NCI-H2171 treated with DMSO at 0.1 percent for 48 hours (cell line): ENCODE results near the gene RAPGEF1.

Experiments used
- DNase-seq: peaks from one replicate; lab custom pipeline; 2025; lab: John Stamatoyannopoulos, UW

RAPGEF1 gene

DNA sequence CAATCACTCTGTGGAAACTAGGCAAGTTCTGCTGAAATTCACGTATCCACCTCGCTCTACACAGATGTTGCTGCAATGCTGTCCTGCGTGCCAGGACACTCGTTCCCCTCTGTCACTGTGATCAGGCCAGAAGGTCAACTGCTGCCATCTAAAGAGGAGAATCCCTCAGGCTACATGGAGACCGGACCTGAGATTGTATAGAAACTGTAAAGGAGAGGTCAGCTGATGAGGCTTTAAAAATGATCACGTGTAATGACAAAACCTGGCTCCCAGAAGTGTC is 114.4 kb downstream of the RAPGEF1 start:
- no peak for DNase-seq

DNA sequence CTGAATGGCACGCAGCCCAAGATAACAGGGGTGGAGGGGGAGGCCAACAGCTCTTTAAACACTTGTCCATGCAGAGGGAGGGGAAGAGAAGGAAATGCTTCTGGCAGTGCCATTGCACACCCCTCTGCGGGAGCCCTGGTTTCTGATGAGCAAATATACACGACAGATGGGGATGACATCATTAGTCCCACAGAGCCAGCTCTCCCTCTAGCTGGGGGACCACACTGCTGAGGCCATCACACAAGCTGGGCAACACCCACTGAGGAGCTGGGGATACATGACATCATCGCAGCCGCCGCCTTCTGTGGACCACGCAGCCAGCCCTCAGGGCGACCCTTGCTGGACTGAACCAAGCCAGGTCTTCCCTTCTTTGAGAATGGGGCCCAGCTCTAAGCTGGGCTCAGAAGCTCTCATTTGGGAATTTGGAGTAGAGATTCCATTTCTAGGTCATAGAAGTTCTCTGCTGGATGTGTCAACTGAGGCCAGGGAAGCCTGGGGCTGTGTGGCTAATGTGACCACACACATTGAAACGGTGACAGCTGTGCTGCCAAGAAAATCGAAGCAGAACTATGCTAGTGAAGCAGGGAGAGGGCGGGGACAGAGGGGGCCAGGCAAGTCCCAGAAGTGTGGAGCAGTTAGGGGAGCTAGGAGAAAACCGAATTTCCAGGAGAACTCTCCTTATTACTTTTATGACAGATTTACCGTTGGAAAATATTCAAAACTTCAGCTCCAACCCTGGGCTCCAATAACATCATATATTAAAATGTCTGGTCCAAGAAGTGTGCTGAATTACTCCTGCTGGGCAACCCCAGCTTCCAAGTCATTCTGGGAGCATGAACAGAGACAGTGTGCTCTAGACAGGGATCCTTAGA is 115.0 kb downstream of the RAPGEF1 start:
- DNase-seq: peak; percentile 96

DNA sequence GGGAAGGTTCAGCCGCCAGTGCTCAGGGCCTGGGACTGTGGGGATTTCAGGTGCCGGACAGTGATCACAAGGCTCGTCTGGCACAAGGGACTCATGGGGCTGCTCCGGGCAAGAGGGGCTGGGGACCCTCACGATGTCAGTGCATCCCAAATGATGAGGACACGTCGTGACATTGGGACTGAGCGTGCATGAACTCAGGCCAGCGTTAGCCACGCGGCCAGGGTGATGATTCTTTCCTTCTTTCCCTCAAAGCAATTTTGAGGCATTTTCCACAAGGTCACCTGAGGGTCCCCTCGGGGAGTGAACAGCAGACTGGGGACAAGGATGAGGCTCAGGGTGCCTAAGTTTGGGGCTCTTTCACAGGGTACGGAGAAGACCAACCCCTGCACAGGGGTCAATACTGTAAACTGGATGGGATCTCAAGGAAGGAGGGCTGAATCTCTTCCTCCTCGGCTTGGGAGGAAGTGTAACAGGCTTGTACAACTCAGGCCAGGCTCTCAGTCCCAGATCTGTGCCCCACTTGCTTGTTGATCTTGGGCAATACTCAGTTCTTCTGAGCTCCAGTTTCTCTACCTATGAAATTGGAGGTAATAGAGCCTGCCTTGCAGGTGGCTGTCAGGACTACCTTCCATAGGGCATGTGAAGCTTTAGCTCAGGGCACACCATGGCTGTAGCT is 116.1 kb downstream of the RAPGEF1 start:
- DNase-seq: no peak

DNA sequence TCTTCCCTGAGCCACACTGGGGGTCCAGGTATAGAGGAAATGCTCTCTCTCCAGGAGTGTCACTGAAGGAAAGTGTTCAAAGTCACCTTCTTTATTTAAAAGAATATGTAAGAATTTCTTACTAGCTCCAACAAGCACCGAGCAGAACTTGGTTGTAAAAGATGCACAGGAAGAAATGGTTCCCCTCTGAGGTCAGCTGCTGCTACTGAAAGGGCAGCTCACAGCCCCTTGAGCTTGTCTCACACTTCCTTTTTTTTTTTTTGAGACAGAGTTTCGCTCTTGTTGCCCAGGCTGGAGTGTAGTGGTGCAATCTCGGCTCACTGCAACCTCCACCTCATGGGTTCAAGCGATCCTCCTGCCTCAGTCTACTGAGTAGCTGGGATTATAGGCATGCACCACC is 117.4 kb downstream of the RAPGEF1 start:
- no peak for DNase-seq

DNA sequence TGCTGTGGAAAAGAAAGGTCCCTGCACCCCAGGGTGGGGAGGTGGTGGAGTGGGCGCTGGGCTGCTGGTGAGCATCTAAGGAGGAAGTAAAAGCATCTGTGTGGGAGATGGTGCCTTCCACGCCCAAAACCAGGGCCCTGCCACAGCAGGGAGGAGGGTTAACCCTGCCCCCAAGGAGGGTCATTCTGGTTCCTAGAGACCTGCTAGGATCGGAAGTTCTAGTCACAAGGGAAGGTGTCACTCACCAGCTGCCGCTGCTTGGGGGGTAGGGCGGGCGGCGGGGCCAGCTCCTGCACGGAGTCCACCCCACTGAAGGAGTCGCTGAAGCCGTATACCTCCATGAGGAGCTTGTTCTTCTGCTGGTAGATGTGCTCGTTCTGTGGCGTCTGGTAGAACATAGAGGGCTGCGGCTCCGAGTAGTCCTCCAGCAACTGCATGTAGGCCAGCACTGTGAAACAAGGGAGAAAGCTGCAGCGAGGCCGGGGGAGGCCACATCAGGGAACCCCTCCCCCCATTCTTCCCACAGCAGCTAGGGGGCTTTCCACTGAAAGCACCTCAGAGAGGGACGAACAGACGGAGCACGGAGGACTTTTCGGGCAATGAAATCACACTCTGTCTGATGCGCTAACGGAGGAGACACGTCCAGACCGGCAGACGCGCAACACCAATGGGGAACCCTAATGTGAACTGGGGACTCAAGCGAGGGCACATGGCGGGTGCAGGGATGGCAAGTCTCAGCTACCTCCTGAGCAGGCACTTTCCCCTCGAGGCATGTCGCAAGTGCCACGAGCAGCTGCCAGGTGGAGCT is 118.1 kb downstream of the RAPGEF1 start:
- DNase-seq: peak; percentile 93

DNA sequence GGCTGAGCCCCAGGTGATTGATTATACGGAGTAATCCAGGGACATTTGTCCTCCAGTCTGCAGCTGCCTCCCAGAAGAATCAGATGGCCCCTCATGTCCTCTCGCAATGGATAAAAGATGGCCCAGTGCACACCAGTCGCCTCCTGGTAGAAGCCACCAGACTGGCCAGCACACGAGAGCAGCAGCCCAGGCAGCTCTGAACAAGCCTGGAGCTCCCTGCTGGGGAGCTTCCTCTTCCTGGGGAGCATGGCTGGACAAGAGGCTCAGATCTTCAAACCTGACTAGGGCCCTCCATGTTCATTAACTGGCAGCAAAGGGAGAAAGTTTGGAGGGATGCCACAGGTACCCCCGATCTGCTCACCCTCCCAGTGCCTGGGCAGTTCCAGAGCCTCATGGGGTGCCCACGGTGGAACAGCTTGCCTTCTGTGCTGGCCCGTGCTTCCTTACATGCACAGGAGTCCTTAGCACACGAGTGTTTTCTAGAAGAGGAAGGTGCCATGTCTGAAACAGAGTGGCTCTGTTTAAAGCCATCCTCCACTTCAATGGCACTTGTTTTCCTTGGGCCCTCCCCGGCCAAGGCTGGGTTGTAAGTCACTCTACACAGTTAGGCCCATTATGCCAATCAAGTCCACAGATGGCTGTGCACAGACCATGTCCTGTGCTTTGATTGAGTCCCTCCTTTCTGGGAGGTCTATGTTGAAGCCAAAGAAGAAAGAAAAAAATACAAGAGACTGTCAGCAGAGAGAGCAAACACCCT is 118.9 kb downstream of the RAPGEF1 start:
- no peak for DNase-seq

DNA sequence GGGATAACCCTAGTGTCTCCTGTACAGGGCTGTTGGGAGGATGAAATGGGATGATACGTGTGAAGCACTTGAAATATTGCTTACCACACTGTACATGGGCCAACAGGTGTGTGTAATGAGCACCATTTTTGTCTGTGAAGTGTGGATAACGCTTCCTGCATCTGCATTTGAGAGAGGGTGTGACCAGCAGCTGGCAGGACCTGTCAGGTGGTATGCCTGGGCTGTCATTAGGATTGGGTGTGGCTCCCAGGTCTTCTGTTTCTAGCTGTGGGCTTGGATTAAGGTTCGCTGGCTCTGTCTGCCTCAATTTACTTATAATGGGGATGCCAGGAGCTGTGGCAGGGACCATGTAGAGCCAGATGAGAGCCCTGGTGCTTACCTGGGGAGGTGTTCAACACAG is 120.2 kb downstream of the RAPGEF1 start:
- peak; percentile 35 for DNase-seq

DNA sequence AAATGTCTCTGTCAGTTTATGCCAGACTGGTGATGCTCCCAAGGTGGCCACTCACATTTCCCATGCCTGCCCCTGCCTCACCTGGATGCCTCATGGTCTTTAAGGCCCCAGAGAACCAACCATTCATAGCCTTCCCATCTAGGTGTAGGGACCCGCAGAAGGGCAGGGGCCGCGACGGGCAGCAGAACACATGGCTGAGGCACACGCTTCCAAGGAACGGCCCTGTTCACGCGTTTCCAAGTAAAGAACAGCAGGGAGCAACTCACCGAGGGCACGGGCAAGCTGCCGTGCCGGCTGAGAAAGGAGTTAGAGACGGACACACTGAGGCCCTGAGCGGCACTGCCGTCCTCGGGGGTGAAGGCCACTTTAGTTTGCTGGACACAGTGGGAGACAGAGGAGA is 121.1 kb downstream of the RAPGEF1 start:
- no peak for DNase-seq

DNA sequence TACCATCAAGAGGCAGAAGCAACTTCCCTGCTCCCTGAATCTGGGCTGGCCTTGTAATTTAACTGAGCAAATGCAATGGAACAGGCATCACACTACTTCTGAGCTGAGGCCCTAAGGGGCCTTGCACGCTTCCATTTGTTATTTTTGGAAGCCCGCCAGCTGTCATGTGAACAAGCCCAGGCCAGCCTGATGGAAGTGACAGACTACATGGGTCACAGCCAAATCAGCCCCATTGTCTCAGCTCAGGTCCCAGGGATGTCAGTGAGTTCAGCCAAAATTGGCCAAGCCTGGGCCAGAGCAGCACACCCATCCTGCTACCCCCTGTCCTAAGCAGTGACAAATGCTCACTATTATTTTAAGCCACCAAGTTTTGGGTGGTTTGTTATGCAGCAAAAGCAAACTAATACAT is 121.8 kb downstream of the RAPGEF1 start:
- peak; percentile 95 for DNase-seq

DNA sequence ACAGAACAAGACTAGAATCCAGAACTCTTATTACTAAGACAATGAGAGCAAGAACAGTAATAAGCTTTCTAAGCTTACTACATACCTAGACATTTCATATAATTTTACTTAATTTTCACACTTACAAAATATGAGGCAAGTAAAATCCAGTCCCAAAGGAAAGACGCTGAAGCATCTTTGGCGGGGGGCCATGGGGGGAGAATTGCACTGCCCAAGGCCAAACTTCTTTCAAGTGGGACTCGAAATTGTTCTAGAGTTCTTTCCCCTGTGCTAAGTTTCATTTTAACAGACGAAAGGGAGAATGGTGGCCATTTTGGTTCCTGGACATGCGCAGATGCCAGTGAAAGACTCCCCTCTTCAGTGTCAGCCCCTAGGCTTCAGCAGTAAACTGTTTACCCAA is 122.3 kb downstream of the RAPGEF1 start:
- DNase-seq: no peak

DNA sequence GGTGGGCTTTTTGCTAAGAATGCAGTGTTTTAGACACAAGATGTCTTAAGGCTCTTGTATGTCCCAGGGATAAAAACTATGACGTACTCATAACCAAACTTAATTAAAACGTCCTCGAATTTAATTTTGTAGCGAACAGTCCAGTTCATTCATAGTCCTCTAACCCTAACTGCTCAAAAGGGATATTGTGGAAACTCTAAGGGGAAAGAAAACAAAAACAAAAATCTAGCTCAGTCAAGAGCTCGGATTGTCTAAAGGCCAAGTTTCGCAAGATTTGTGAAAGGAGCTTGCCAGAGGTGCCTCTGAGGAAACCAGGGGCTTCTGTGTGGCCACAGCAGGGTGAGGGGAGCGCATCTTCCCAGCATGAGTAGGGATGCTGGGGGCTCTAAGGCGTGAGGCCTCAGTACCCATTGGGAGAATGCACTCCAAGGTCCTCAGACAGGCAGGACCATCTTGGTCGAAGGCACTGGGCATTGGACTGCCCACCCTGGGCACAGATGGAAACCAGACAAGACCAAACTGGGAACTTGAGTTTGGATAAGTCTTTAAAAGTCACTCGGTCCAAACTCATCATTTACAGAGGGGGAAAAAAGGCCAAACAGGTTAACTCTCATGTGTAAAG is 122.8 kb downstream of the RAPGEF1 start:
- DNase-seq: no peak

DNA sequence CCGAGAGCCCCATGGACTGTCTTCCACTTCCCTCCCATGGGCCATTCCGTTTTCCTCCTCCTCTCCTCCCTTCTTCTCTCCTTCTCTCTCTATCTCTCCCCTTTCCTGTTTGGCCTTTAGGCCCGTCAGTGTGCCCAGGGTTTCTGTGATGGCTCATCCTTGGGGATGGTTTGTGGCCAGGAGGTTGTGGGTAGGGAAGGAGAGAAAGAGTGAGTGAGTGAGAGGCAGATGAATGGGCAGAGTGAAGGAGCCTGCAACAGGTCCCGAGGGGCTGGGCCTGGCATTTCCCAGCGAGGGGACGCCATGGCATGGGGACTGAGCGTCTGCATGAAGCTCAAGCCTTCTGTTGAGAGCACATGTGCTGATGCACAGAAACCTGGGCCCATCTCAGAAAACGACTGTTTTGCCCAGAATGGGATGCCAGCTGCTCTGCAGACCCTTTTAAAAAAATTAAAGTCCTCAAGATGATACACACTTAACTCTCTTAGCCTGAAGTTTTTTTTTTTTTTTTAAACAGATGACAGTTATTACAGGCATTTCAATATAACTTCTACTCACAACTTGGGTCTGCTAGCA is 125.4 kb downstream of the RAPGEF1 start:
- DNase-seq: peak; percentile 36

DNA sequence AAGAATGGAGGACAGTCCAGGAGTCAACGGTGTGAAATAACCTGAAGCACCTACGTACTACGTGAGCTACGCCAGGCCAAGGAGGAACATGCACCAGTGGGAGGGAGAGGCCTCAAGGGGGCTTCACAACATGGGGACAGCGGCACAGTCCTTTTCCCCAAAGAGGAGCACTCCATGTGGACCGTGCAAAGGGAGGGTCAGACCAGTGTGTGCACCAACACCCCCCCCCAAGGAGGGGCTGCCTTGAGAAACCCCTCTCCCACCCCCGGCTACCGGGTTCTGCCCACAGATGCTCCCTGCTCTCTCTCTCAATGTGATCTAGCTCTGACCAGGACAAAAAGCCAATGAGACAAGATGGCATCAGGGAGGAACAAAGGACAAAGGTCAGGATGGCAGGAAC is 126.0 kb downstream of the RAPGEF1 start:
- DNase-seq: no peak

DNA sequence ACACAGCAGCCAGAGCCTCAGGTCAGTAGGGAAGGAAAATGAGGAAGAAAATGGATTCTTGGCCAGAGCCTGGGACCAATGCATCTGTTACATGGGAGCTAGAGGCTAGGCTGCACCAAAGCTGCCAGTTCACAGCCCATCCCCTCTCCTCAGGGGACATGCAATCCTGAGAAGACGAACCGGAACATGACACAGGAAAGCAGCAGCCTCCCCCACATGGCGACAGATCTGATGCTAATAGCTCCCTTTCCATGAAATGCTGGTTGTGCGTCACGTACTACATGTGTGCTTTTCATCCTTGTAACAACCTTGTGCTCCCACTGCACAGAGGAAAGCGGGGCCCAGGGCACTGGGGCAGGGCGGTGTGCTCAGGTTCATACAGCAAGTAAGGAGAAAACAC is 127.0 kb downstream of the RAPGEF1 start:
- DNase-seq: no peak

DNA sequence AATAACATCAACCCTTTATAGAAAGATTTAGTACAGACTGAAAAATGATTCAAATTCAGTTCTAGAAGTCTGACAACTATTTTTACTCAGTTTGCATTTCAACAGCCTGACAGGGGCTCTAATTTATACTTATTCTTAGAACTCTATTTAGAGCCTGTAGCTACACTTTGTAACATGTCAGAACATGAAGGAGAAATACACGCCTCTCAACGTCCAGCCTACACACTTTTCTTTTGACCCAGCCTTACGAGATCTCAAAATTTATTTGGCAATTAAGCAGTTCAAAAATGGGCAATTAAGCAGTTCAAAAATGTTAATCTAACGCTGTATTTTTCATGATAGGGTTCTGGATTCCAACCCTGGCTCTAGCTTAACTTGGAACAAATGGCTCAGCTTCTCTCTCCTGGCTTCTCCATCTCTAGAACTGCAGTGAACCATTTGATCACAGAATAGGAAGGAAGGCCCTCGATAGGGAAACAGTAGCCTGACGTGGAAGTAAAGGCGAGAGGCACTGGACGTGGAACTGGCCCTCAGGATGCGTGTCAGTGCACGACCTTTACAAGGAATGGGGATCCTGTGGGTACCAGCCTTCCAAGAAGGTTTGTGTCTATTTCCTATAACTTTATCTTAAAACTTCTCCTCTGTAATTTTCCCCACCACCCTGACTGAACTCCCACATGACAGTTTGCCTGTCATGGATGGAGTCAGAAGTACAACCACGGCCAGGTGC is 128.1 kb downstream of the RAPGEF1 start:
- DNase-seq: no peak

DNA sequence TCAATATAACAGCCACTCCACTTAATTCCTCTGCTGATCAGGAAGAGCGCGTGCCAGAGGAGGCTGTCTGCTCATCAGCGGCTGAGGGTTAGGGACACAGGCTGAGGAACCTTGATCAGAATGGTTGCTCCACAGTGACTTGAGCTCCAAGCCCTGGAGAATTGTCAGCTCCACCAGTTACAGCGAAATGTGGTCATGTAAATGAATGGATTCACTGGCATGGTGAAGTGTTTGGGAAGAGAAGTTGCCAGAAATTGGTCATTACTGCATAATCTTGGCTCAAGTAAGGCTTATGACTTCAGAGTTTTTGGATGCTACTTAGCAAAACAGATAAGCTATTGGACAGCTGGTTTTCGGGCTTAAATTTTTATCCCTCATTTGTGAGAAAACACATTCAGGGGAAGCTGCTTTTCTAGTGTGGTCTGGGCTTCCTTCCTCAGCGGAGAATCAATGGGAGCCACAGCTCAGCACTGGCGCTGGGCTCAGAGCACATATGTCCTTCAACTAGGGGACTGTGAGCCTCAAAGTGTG is 129.6 kb downstream of the RAPGEF1 start:
- DNase-seq: no peak

DNA sequence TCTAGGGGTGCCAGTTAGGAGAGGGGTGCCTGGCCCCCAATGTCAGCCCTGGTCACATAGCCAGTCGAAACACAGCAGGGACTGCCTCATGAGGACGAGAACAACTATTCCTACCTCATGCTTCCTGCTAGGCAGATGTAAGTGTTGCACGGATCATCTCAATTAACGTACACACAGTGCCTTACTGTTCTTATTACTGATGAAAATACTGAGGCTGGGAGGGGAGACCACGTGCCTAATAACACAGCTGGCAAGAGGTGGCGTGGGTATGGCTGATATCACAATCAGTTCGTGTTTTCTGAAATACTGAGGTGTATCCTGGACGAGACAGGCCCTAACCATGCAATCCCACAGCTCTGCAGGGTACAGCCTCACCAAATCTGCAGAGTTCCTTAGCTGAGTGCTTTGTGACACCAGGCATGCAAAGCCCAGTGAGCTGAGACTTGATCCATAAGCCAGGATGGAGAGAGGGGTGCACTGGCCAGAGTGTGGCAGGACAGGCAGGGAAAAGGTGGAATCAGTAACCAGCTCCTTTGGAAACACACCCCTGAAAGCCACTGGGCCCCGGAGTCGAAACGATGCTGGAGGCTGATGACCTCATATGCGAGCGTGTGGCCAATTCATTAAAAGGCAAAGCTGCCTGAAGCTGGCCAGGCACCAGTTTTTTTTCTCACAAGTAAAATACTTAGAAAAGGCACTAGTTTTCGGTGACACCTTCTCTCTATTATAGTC is 130.6 kb downstream of the RAPGEF1 start:
- no peak for DNase-seq

DNA sequence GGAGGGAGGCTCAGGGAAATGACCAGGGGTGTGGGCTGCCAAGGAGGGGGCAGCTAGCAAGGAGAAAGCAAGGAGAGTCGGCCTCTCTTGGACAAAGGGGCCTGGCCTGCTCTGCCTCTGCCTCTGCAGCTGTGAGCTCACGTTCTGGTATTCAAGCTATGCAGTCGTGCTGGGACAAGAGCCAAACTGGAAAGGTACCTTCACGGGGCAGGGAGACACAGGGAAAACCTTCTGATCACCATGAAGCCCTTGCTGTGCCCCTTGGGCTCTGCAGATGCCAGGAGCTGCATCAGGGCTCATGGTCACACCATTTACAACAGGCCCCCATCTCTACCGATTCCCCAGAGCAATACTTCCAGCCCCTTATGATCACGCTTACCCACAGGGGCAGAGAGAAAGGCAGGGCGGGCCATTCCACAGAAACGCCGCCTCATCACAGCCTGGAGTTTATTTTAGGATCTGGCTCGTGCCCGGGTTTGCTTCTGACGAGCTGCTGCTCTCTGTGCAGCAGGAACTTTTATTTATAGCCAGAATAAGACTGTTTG is 131.3 kb downstream of the RAPGEF1 start:
- no peak for DNase-seq

DNA sequence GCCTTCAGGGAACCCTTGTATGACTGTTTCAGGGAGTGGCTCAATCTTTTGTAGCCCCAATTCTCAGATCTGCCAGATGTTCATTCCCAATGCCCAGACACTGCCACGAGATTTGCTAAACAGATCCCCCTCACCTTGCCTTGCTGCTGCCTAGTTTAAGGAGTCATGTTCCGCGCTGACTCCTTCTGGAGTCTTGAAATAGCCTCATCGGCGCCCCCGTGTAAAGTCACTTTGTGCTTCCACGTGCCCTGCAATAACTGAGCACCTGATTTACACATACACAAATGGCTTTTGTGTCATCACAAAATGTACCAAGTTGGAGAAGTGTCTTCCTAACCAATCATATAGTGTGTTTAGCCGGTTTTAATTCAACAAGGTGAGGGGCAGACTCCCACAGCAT is 132.3 kb downstream of the RAPGEF1 start:
- DNase-seq: no peak
